ENCODE data around the gene LRFN5. TPM values are rescaled to one million over a fixed set of nuclear protein-coding genes. Genes with fewer than 3 reads are reported as not detected.

Gene LRFN5
- total and polyA plus RNA-seq, 2 of the 13 experiments (the other 11 are each of a cell fraction or from before 2014, with no cell fraction given), result not detected

- no peak for TF ChIP-seq ZNF280D (CRISPR knock-in tag; IDR thresholded peaks at IDR 0.05)
- no peak for TF ChIP-seq ZNF552 (CRISPR knock-in tag; IDR thresholded peaks at IDR 0.05; ENCODE audit: borderline replicate concordance)
- no peak for TF ChIP-seq ZNF430 (CRISPR knock-in tag; IDR thresholded peaks at IDR 0.05)
- TF ChIP-seq, protein P1, sequence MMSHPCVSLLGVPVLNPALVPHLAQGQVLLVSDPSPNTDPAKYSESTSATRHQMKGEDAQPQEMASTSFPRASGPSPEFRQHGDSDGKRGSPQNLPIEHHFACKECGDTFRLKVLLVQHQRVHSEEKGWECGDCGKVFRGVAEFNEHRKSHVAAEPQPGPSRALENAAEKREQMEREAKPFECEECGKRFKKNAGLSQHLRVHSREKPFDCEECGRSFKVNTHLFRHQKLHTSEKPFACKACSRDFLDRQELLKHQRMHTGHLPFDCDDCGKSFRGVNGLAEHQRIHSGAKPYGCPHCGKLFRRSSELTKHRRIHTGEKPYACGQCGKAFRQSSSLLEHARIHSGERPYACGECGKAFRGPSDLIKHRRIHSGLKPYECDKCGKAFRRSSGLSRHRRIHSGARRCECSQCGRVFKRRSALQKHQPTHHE (CRISPR knock-in tag; IDR thresholded peaks at IDR 0.05; ENCODE audit: borderline replicate concordance), result no peak
- no peak for TF ChIP-seq ZSCAN21 (CRISPR knock-in tag; IDR thresholded peaks at IDR 0.05; ENCODE audit: borderline replicate concordance)
- TF ChIP-seq ZNF20 (CRISPR knock-in tag; IDR thresholded peaks at IDR 0.05), result no peak
- no peak for TF ChIP-seq CAMTA2 (CRISPR knock-in tag; IDR thresholded peaks at IDR 0.05; ENCODE audit: borderline replicate concordance)
- TF ChIP-seq, protein P2, sequence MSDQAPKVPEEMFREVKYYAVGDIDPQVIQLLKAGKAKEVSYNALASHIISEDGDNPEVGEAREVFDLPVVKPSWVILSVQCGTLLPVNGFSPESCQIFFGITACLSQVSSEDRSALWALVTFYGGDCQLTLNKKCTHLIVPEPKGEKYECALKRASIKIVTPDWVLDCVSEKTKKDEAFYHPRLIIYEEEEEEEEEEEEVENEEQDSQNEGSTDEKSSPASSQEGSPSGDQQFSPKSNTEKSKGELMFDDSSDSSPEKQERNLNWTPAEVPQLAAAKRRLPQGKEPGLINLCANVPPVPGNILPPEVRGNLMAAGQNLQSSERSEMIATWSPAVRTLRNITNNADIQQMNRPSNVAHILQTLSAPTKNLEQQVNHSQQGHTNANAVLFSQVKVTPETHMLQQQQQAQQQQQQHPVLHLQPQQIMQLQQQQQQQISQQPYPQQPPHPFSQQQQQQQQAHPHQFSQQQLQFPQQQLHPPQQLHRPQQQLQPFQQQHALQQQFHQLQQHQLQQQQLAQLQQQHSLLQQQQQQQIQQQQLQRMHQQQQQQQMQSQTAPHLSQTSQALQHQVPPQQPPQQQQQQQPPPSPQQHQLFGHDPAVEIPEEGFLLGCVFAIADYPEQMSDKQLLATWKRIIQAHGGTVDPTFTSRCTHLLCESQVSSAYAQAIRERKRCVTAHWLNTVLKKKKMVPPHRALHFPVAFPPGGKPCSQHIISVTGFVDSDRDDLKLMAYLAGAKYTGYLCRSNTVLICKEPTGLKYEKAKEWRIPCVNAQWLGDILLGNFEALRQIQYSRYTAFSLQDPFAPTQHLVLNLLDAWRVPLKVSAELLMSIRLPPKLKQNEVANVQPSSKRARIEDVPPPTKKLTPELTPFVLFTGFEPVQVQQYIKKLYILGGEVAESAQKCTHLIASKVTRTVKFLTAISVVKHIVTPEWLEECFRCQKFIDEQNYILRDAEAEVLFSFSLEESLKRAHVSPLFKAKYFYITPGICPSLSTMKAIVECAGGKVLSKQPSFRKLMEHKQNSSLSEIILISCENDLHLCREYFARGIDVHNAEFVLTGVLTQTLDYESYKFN (CRISPR knock-in tag; conservative IDR thresholded peaks at IDR 0.05), result peak; percentile 94
- TF ChIP-seq GTF2F1 (IDR thresholded peaks at IDR 0.05; ENCODE audit: low read length), result no peak
- TF ChIP-seq, protein P3, sequence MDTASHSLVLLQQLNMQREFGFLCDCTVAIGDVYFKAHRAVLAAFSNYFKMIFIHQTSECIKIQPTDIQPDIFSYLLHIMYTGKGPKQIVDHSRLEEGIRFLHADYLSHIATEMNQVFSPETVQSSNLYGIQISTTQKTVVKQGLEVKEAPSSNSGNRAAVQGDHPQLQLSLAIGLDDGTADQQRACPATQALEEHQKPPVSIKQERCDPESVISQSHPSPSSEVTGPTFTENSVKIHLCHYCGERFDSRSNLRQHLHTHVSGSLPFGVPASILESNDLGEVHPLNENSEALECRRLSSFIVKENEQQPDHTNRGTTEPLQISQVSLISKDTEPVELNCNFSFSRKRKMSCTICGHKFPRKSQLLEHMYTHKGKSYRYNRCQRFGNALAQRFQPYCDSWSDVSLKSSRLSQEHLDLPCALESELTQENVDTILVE (CRISPR knock-in tag; IDR thresholded peaks at IDR 0.05), result no peak
- TF ChIP-seq, protein P4, sequence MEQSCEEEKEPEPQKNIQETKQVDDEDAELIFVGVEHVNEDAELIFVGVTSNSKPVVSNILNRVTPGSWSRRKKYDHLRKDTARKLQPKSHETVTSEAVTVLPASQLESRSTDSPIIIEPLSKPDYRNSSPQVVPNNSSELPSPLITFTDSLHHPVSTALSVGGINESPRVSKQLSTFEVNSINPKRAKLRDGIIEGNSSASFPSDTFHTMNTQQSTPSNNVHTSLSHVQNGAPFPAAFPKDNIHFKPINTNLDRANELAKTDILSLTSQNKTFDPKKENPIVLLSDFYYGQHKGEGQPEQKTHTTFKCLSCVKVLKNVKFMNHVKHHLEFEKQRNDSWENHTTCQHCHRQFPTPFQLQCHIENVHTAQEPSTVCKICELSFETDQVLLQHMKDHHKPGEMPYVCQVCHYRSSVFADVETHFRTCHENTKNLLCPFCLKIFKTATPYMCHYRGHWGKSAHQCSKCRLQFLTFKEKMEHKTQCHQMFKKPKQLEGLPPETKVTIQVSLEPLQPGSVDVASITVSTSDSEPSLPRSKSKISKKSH (CRISPR knock-in tag; IDR thresholded peaks at IDR 0.05; ENCODE audit: borderline replicate concordance), result no peak
- TF ChIP-seq MIXL1 (CRISPR knock-in tag; IDR thresholded peaks at IDR 0.05), result peak; percentile 90
- TF ChIP-seq ZNF562 (CRISPR knock-in tag; IDR thresholded peaks at IDR 0.05; ENCODE audit: borderline replicate concordance), result no peak
- TF ChIP-seq MYC (CRISPR knock-in tag; IDR thresholded peaks at IDR 0.05; ENCODE audit: borderline replicate concordance), result no peak
- TF ChIP-seq CREB1 (IDR thresholded peaks at IDR 0.05), result peak; percentile 30; the same call in 1 of the 2 replicates
- no peak for TF ChIP-seq CREB1 (CRISPR knock-in tag; IDR thresholded peaks at IDR 0.05)
- TF ChIP-seq ZNF761 (CRISPR knock-in tag; conservative IDR thresholded peaks at IDR 0.05), result no peak
- TF ChIP-seq RELA (CRISPR knock-in tag; IDR thresholded peaks at IDR 0.05), result no peak
- no peak for TF ChIP-seq SMARCE1 (IDR thresholded peaks at IDR 0.05; ENCODE audit: borderline replicate concordance)
- no peak for TF ChIP-seq RARG (CRISPR knock-in tag; IDR thresholded peaks at IDR 0.05; ENCODE audit: low read depth)
Observed at GRCh38 chr14:41662780-41663472, 56.2 kb downstream of the LRFN5 start (continued).

All from HepG2 (cell line).